NCI-H1436 (cell line): ENCODE results near the gene ALG1.
"Not testable (repeated sequence)": the region's sequence is repeated elsewhere in the genome, so short reads cannot be mapped to it uniquely, and the experiment has no call there.

Source experiments
- DNase-seq: peaks from one replicate; lab custom pipeline; 2025; lab: John Stamatoyannopoulos, UW

Gene ALG1

DNA sequence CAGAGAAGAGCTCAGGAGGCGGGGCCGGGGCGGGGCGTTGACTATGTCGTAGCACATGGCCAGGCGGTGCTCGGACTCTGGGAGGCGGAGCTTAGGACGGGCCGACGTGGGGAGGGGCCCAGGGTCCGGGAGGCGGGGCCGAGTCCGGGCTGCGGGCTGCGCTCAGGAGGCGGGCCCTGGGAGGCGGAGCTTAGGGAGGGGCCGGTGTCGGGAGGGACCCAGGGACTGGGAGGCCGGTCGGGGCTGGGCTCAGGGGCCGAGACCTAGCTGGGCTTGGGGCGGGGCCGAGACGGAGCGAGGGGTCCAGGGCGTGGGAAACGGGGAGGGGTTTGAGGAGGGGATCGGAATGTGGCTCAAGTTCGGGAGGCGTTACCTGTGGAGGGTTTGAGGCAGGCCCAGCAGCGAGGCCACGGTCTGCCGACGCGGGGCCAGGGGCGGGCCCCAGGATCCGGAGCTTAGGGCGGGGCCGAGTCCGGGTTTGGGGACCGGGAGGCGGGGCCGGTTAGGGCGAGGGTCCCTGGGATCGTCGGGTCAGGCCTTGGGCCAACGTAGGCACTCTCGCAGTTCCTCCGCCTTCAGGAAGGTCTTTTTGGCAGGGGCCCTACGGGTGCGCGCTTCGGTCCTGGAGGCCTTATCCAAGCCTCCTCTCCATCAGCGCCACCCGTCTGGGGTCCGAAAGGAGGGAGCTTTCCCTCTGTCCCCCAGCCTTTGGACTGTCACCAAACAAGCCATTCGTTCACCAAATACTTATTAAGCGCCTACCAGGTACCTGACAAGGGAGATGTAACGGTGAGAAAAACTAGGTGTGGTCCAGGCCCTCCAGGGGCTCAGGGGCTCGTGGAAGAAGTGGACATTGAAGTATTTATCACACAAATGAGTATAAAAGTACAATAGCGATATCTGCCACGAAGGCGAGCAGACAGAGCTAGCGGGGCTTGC, 26.8 kb downstream of the ALG1 start:
- peak; percentile 8 for DNase-seq

DNA sequence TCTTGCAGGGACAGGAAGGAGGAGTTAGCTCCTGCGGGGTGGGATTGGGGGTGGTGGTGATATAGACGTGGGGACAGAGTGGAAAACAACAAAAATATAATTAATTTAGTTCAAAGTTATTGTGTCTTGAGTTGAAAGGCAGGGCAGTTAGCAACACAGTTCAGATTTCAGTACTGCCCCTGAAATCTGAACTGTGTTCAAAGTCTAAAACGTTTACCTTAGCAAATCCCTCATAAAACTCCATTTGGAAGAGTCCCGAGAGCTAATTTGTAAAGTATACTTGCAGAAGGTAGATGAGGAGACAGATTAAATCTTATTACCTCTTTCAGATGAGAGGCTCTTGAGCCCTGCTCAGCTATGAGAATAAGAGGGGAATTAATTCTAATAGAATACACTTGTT, 27.5 kb downstream of the ALG1 start:
- not testable (repeated sequence) for DNase-seq

DNA sequence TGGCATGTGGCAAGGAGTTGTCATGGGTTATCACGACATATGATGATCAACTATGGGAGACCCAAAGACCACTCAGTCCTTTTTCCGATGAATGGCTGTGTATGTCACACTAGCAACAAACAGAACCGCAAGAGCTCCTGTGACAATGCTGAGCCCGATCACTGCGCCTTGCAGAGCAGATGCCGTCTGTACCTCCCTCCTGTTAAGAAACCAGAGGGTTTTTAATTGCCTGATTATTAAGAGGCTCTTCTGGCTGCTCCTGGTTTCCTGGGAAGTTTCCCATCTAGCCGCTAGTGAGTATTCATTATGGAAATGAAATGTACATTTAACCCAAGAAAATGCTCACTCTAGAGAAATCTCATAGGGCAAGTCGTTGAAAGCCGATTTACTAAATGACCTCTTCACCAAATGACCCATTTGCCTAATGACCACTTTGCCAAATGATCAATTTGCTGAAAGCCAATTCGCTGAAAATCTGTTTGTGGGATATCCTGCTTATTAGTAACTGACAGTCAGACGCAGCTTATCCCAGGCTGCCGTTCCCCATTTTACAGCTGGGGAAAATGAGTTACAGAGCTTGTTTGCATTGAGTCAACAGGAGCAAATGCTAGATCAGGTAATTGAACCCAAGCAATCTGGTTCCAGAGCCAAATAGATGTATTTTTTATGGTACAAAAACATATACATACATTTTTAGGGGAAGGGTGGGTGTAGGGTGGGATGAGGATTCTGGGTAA, 31.8 kb downstream of the ALG1 start:
- not testable (repeated sequence) for DNase-seq

DNA sequence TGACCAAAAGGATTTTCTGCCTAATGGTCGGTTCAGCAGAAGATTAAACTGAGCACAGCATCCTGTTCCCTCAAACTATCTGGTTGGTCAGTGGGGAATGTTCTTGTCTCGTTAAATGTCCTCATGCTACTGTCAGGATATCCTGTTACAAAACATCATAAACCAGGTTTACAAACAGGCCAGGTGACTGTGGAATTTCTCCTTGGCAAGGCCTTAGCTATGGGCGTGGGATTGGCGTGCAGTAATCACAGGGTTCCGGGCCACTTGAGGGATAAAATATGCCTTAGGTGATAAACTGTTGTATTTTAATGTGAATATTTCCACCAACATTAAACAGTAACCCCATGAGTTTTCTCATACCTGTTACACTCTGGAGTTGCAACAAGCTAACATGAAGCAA, 33.4 kb downstream of the ALG1 start:
- not testable (repeated sequence) for DNase-seq

DNA sequence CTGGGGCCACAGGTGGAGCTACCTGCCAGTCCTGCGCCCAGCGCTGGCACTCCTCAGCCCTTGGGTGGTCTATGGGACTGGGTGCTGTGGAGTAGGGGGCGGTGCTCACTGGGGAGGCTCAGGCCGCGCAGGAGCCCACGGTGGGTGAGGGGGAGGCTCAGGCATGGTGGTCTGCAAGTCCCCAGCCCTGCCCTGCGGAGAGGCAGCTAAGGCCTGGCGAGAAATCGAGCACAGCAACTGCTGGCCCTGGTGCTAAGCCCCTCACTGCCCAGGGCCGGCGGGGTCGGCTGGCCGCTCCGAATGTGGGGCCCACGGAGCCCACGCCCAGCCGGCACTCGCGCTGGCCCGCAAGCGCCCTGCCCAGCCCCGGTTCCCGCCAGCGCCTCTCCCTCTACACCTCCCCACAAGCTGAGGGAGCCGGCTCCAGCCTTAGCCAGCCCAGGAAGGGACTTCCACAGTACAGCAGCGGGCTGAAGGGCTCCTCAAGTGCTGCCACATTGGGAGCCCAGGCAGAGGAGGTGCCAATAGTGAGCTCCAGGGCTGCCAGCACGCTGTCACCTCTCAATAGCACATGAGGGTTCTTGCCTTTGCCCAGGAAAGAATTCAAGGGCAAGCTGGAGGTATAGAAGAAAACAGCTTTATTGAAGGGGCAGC, 37.0 kb downstream of the ALG1 start:
- DNase-seq, result no peak

DNA sequence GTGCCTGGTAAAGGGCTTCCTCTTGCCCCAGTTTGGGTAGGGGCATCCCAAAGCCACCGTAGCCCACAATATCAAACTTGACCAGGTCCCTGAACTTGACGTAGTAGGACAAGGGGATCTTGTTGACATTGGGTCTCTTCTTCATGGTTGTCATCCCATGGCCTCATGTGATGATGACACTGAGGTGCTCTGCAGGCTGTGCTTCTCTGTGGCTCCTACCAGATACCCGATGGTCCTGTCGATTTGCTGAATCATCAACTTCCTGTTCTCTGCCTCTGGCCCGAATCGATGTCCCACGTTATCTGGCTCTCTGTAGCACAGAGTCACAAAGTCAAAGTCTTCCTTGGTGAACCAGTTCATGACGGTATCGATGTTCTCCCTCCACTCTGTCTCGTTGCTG, 39.3 kb downstream of the ALG1 start:
- not testable (repeated sequence) for DNase-seq

DNA sequence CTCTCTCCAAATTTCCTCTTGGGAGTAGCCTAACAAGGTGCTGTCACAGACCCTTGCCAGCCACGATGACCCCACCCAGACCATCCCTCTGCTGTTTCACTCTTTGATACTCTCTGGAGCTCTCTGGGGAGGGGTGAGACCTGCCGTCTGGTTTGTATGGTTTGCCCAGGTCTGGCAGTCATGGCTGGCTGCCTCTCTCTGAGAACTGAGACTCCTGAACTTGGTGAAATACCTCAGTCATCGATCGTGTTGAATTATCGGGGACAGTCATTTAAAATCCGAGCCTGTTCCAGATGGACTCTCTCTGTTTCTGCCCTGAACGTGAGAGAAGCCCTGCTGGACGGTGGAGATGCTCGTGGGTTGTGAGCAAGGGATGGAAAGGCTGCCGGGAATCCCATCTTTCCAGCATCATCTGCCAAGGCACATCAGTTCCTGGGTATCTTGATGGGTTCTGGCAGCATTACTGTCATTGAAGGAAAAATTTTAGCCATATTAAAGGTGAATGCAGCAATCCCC, 45.2 kb downstream of the ALG1 start:
- DNase-seq, result not testable (repeated sequence)

DNA sequence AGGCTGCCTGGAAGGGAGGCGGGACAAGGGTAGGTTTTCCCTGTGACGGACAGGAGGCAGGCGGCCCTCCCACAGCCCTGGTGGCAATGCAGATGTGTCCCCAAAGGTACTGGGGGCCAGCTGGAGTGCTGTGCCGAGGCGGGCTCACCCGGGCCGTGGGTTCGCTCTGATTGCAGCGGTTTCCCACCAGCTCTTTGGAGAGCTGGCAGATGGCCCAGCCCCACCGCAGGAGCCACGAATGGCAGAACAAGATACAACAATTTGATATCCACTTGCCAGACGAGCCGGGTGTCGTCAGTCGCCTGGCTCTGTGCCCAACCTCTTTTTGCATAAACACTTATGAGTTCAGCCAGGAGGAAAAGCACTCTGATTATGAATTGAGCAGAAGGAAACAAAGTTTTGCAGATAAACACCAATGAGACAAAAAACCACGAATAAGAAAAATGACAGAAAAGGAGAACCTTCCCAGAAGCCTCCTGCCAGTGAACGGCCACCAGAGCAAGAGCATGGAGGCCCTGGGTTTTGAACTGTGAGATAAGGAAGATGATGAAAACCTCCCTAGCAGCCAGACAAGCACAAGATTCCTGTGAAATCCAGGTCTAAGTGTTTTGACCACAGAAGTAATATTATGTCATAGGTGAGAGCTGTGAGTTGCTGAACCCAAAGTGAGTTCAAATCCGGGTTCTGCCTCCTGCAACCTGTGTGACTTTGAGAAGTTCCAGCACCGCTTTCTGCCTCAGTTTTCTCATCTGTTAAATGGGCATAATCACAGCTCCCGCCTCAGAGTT, 45.9 kb downstream of the ALG1 start:
- DNase-seq, result peak; percentile 35

DNA sequence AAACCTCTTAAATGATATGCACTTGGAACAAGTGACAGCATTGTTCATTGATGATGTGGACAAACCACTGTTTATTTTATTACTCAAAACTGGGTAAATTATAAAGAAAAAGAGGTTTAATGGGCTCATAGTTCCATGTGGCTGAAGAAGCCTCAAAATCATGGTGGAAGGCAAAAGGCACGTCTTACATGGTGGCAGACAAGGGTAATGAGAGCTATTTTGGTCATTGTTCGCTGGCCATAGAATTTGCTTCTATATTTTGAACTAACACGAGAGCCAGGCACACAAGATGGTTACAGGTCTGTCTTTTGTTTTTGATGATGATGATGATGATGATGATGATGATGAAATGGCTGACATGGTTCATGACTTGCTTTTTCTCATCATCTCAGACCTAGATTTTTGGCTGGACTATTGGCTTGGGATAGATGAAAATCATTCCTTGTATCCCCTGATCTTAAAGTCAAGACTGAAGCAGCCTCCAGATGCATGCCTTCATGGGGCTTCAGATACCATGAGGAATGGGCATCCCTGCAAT, 59.9 kb downstream of the ALG1 start:
- not testable (repeated sequence) for DNase-seq

DNA sequence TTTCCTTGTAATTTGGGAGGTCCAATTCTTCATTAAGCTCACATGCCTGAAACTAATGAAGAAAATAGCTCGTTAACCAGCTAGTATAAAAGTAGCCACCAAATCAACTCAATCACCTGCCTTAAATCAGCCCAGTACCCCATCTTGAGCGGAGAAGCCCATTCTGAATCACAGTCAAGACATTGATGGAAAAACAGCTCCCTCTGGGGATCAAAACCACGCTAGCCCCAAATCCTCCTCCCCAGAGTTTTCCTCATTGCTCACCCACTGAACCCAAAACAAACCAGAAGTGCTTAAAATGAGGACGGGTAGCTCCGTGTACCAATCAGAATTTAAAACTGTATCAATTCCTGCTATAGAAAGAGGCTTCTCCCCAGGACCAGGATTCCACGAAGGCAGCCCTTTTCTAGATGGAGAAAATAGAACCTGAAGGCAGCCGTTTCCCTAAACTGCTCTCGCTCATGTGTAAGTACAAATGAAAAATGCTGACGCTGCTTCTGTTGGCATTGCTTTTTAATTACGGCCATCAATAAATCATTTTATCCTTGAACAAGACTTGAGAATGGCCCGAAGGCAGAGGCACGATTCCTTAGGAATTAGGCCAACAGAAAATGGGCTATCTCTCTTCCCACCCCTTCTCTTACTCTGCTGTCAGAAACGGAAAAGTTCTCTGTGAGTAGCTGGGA, 61.4 kb downstream of the ALG1 start:
- not testable (repeated sequence) for DNase-seq

DNA sequence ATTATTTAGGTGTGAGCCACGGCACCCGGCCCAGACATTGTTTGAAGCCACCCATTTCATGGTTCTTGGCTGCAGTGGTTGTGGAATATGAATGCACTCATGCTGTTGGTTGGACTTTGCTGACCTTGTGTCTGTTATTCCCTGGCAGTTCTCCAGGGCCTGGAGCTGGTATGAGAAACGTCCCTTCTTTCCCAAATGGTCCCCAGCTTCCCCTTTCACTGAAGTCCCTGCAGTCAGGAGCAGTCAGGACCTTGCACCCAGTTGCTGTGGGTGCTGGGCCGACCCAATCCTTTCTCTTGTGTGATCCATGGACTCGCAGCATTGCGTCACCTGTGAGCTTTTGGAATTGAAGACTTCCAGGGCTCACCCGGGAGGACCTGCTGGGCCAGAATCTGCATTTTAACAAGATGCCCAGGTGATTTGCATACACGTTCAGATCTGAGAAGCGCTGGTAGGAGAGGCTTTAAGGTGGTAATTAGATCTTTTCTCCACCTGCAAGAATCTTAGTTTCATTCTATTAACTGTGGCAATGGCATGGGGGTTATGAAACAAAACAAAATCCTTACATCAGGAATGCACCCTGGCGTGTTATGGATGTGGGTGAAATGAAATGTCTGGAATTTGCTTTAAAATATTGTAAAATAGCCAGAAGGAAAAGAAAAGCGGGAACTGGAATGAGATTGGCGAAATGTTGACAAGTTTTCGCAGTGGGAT, 63.3 kb downstream of the ALG1 start:
- DNase-seq, result not testable (repeated sequence)
